AG04450 (cell line): ENCODE measurements around the gene MFGE8. TPM values are rescaled to one million over a fixed set of nuclear protein-coding genes. Genes with fewer than 3 reads are reported as not detected.
A peak's percentile ranks its signal among the peaks of the same experiment; 100 is the strongest.

Experiments
- CTCF ChIA-PET: fragments of 300-600, 350-600 bp; formaldehyde crosslinking; extraction: SDS; loops from one replicate; lab custom pipeline; 2022; ENCODE audit warnings: antibody characterized with exemption, inconsistent platforms; lab: Charles Lee
- POLR2A ChIA-PET: fragments of 350-600 bp; formaldehyde crosslinking; extraction: SDS; loops from one replicate; lab custom pipeline; 2021; ENCODE audit warnings: antibody characterized with exemption, inconsistent platforms; lab: Yijun Ruan, JAX
- DNase-seq: peaks from one replicate; pipeline ENCODE4 v3.0.0-alpha.2; 2011; ENCODE audit warnings: low read depth, low spot score
- H3K27ac ChIP-seq: one replicate; pipeline ENCODE4 v1.5.1; 2012; ENCODE audit warnings: low read depth, low read length, control low read depth
- H3K27me3 ChIP-seq: one replicate; pipeline ENCODE4 v1.6.0; 2012; ENCODE audit warnings: low read length; ENCODE audit not compliant: control insufficient read depth, insufficient read depth
- H3K4me3 ChIP-seq: 2 replicates; pipeline ENCODE4 v1.5.1; 2011; ENCODE audit warnings: mild to moderate bottlenecking, low read depth, low read length, control low read depth
- H3K9me3 ChIP-seq: 2 replicates; pipeline ENCODE4 v1.5.1; 2012; ENCODE audit warnings: low read length; ENCODE audit not compliant: control insufficient read depth, insufficient read depth
- polyA plus RNA-seq: library from polyadenylated mRNA; depleted of rRNA; stranded (reverse); fragments of >200 nt; gene quantifications from 2 replicates; pipeline ENCODE4 v1.2.3, GENCODE V29; 2011
- TF ChIP-seq, protein P1 (sequence below): IDR thresholded peaks from 2 replicates; pipeline ENCODE4 v1.5.1; 2011; ENCODE audit warnings: low read depth, low read length, control low read depth, inconsistent platforms

The MFGE8 gene
- polyA plus RNA-seq, 1 experiment = 904 TPM

DNA sequence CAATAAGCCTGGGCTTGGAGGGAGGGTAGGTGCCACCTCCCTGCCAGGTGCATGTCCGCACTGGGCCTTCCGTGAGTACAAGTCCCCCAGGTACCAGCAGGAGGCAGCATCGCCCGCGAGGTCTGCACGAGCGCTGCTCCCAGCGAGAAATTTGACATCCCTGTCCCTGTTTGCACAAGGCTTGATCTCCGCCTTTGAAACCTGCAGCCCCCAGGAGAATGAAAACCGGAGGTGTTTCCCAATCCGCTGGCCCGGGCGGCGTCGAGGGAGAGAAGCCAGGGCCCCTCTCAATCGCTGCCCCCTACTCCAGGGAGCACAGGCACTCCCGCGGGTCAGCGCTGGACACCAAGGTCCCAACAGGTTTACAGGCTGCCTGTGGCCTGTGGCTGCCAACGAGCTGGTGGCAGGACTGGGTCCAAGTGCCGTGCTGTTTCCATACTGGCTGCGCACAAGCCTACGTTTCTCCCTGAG is 18.8 kb downstream of the MFGE8 start:
- H3K27me3 ChIP-seq = no peaks in the 10 kb centered on the region
- H3K27ac ChIP-seq = no peak overlapping the region
- TF ChIP-seq, protein P1, sequence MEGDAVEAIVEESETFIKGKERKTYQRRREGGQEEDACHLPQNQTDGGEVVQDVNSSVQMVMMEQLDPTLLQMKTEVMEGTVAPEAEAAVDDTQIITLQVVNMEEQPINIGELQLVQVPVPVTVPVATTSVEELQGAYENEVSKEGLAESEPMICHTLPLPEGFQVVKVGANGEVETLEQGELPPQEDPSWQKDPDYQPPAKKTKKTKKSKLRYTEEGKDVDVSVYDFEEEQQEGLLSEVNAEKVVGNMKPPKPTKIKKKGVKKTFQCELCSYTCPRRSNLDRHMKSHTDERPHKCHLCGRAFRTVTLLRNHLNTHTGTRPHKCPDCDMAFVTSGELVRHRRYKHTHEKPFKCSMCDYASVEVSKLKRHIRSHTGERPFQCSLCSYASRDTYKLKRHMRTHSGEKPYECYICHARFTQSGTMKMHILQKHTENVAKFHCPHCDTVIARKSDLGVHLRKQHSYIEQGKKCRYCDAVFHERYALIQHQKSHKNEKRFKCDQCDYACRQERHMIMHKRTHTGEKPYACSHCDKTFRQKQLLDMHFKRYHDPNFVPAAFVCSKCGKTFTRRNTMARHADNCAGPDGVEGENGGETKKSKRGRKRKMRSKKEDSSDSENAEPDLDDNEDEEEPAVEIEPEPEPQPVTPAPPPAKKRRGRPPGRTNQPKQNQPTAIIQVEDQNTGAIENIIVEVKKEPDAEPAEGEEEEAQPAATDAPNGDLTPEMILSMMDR = peak; percentile 67
- DNase-seq = no peak
- peak overlapping the region; percentile 68 for H3K4me3 ChIP-seq
- ChIA-PET CTCF (interaction anchor here (0.6 to 6.5 kb wide), 4 partner anchors 10 to 399 kb away, joined by 3 to 37 read pairs (median 7); no protein-coding TSS in a partner anchor), POLR2A (no interaction called here)
- no peaks in the 10 kb centered on the region; the same call in 1 of the 2 replicates for H3K9me3 ChIP-seq

DNA sequence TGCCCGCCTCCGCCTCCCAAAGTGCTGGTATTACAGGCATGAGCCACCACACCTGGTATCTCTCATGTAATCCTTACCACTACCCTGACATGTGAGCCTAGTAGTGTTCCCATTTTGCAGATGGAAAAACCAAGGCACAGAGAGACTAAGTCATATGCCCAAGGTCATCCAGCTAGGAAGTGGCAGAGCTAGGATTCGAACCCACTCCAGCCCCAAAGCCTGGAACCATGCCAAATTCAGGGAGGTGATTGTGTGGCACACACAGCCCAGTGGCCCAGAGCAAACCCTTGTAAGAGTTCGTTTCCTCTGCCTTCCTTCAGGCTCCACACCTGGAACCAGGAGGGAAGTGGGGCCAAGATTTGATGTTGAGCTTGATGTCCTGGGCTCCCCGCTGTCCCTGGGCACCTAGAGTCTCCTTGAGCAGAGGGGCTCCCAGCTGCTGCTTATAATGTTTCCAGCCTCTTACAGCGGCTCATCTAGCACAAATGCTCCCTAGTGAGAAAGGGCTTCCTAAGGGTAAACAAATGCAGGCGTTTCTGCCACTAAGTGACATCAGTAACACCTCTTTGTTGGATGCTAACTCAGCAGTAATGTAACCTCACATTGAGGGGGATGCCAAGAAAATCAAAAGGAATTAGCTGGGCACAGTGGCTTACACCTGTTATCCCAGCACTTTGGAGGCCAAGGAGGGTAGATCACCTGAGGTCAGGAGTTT is 21.5 kb downstream of the MFGE8 start:
- Histone ChIP-seq H3K27ac (no peak overlapping the region), H3K27me3 (no peaks in the 10 kb centered on the region), H3K9me3 (no peaks in the 10 kb centered on the region; the same call in 1 of the 2 replicates), H3K4me3 (no peak overlapping the region)
- DNase-seq = no peak
- ChIA-PET POLR2A (no interaction called here), CTCF (interaction anchor here (0.9 to 6.5 kb wide), 3 partner anchors 12 to 112 kb away, joined by 3 to 37 read pairs (median 7); no protein-coding TSS in a partner anchor)
- TF ChIP-seq, protein P1 = no peak

DNA sequence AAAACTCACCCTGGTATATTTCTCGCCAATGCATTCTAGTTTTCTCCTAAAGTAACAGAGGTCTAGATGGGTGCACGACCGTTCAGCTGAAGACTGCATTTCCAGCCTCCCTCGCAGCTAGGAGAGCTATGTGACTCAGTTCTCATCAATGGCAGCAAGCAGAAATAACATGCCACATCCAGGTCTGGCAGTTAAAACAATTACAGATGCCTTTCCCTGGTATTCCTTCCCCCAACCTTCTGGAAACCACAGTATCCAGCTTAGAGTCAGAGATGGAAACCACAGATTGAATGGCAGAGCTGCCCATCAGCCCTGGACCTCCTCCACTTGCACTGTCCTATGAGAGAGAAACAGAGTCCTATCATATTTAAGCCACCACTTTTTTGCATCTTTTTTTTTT is 22.7 kb downstream of the MFGE8 start:
- H3K27ac ChIP-seq = no peak overlapping the region
- CTCF ChIA-PET = interaction anchor here (0.6 to 6.5 kb wide), 6 partner anchors 8 to 252 kb away, joined by 3 to 37 read pairs (median 3); partner anchors contain the start of gene ISG20
- POLR2A ChIA-PET = no interaction called here
- H3K4me3 ChIP-seq = no peak overlapping the region
- H3K9me3 ChIP-seq = no peaks in the 10 kb centered on the region; the same call in 1 of the 2 replicates
- TF ChIP-seq, protein P1 = no peak
- no peak for DNase-seq
- H3K27me3 ChIP-seq = no peaks in the 10 kb centered on the region

DNA sequence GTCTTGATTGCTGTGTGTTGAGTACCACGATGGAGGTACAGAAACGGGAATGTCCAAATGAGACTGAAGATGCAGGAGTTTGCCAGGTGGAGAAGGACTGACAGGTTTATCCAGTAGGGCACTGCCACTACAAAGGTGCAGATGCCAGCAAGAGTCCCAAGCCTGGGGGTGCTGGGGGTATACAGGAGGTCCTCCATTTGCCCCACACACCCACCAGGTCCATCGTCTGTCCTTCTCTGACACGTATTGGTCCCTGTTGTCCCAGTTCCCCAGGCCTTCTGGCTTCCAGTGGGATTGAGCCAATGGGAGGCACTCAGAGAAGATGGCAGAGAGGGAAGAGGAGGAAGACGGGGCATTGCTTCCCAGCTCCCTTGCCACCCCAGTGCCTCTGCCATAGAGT is 24.5 kb downstream of the MFGE8 start:
- DNase-seq = no peak
- TF ChIP-seq, protein P1 = no peak
- CTCF ChIA-PET = no interaction called here

DNA sequence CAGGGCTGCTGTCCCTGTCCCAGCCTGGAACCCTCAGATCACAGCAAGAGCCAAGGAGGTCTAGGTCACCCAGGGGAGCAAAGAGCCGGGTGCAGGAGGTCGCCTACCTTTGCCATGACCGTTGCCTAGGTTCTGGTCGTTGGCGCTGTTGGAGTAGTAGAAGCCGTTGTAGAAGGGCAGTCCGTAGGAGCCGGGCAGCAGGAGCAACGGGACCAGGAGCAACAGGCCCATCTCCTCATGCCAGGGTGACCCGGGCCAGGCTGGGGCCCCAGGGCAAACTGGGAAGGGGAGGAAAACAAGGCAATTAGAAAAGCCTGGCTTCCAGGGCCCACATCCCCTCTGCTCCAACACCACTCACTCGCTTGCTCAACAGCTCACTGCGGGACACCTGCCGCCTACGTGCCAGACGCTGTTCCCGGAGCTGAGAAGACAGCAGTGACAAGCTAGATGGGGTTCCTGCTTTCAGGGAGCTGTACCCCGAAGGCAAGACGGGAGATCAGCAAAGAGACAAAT is 26.1 kb downstream of the MFGE8 start:
- TF ChIP-seq, protein P1 = no peak
- no peak overlapping the region for H3K4me3 ChIP-seq
- no peak for DNase-seq
- H3K9me3 ChIP-seq = no peaks in the 10 kb centered on the region
- H3K27me3 ChIP-seq = no peaks in the 10 kb centered on the region
- CTCF ChIA-PET = interaction anchor here (1.7 kb wide), 1 partner anchor 18 kb away, joined by 4 read pairs; no protein-coding TSS in a partner anchor
- H3K27ac ChIP-seq = no peak overlapping the region
- POLR2A ChIA-PET = no interaction called here

More for the DNA sequence above, 24.5 kb downstream of the MFGE8 start:
- Histone ChIP-seq H3K4me3 (no peak overlapping the region), H3K27me3 (no peaks in the 10 kb centered on the region), H3K9me3 (no peaks in the 10 kb centered on the region), H3K27ac (no peak overlapping the region)
- POLR2A ChIA-PET = no interaction called here
